HTR-8/SVneo (cell line): Measurements from ENCODE around the gene IBA57.

Experiments
- DNase-seq: peaks from one replicate; pipeline ENCODE4 v3.0.0; 2011; ENCODE audit warnings: low spot score, mixed read lengths; ENCODE audit not compliant: insufficient read length
- FAIRE-seq: peaks from 2 replicates; lab custom pipeline; 2011; peaks lifted over from hg19 to GRCh38; lab: Jason Lieb, UNC

IBA57 gene

DNA sequence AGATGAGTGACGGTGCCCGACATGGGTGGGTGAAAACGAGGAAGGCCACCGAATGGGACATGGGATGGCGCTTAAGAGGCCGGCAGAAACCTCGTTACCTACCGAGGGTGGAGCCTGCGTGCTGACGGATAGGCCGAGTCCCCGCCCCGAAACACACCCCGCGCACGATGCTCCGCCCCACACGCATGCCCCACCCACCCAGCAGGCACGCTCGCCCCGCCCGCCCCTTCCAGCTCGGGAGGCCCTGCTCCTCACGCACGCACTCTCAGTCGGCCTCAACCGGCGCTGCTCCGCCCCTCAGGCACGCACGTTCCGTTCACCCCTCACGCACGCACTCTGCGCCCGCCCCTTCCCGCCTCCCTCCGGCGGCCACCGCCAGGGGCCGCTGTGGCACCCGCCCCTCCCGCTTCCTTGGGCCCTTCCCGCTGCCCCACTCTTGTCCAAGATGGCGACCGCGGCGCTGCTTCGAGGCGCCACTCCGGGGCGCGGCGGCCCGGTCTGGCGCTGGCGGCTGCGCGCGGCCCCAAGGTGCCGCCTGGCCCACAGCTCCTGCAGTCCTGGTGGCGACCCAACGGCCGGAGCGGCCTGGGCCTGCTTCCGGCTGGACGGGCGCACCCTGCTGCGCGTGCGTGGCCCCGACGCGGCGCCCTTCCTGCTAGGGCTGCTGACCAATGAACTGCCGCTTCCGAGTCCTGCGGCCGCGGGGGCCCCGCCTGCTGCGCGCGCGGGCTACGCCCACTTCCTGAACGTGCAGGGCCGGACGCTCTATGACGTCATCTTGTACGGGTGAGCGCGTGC, at the start of gene IBA57:
IBA57 (plus strand) TSS at position 433 of the 798 bp plus-strand sequence; CDS start at position 446, 13 bp downstream.
- FAIRE-seq (peak; percentile 99), DNase-seq (peak; percentile 99)

DNA sequence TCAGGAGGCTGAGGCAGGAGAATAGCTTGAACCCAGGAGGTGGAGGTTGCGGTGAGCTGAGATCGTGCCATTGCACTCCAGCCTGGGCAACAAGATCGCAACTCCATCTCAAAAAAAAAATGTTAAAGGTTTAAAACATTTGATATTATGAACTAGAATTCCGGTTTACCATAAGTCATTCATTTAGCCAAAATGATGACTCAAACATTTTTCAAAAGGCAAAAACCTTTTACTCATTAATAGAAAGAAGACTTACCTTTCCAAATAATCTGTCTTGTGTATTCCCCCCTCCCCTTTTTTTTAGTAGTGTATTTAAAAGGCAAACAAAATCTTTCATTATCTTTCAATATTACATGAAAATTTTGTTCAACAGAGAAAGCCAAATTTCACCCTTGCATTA, 48.3 kb upstream of the IBA57 start:
- FAIRE-seq = no peak
- no peak for DNase-seq

DNA sequence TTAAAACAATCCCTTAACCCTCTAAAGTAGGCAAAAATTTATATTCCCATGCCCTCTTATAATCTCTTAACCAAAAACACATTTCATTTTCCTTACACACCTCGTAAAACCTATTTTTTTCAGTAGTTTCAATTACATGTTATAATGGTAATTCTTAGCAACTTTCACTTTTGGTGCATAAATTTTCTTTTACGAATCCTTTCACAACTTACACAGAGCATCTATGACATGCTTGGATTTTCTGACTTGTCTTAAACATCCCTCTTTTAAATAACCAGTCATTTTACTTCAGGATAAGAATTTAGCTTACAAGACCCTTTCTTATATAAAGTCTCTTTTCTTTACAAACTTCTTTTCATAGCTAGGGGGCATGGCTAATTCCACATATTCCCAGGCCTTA, 47.6 kb upstream of the IBA57 start:
- DNase-seq (no peak), FAIRE-seq (no peak)

DNA sequence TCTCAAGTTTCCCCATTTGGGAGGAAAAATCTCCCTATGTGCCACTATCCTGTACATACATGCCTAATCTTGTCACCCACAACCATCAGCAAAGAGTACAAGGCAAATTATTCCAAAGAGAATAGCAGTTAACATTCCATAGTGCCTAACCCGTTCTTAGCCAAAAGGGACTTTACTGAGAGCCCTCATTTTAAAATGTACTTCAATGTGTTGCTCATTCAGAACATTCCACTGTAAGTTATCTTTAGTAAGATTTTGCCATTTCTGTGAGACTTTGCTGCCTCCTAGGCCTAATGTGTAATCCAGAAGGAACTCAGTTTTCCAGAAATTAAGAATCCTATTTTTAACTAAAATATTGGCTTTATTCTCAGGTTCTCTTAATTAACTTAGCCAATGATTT, 45.3 kb upstream of the IBA57 start:
- DNase-seq (no peak), FAIRE-seq (no peak)

DNA sequence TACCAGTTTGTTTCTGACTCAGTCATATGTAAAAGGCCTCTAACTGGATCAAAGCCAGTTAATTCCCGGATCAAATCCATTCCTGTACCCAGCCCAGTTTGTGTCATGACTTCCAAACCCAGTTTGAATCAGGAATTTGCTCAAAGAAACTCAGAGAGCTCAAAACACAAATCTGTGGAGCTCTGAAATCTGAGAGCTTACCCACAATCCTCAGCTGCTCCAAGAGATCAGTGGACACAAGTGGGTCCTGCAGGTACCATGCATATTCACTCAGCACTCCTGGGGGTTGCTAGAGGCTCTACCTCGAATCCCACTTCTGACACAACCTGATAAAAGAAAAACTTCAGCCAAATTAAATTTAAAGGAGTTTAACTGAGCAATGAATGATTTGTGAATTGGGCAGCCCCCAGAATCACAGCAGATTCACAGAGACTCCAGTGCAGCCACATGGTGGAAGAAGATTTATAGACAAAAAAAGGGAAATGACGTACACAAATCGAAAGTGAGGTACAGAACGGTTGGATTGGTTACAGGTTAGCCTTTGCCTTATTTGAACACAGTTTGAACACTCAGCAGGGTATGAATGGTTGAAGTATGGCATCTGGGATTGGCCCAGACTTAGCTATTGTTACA, 44.6 kb upstream of the IBA57 start:
- FAIRE-seq (no peak), DNase-seq (no peak)

DNA sequence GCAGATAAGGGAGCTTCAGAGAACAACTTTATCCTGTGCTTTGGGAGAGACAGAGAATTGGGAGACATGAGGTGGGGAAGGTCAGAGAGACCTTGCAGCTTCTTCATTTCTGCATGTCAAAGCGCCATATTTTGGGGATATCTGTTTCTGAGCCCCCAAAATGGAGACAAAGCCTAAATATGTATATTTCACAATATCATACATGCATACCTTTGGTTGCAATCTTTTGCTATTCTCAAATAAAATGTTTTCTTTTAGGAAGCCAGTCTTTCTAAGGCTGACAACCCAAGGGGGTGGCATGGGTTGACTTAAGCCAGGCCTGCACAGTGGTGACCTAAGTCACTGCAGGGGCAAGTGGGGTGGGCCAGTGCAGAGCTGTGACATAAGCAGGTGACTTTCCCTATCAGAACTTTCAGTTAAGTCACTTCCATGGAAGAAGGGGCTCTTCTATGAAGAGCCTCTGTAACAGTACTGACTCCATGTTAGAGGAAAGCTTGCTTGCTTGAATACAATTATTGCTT, 42.6 kb upstream of the IBA57 start:
- DNase-seq (no peak), FAIRE-seq (no peak)

GRCh38 chr1:228123505-228123904, 42.1 kb upstream of the IBA57 start:
- DNase-seq (no peak), FAIRE-seq (no peak)

DNA sequence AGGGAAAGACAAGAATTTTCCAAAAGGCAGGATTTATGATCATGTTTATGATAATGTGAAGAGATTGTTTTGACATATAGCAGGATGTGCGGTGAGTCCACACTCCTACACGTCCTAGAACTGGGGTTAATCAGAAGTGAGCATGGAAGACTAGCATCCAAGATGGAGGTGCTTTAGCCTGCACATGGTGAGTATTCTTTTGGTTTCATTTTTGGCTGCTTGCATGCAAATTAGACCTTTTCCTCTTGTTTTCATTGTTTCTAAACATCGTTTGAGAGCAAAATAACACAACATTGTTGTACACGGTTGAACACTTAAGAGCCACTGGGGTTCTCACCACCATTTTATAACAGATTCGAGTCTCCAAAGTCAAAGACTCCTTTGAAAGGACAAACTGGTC, 40.4 kb upstream of the IBA57 start:
- no peak for FAIRE-seq
- no peak for DNase-seq

DNA sequence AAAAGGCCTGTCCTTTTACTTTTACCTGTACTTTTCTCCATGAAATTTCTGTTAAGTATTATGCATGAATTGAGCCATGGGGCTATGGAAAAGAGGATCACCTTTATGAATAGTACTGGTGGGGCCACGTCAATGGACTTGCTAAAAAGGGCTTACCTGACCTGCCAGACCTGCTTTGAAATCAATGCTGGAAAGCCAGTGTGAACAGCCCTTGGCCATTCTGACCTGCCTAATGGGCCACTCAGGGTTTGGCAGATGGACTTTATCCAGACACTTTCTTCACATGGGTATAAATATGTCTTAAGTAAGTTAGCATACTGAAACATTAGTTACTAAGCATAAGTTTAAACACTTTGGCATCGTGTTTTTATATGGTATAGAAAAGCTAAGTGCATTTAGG, 33.8 kb upstream of the IBA57 start:
- FAIRE-seq = no peak
- DNase-seq = no peak

DNA sequence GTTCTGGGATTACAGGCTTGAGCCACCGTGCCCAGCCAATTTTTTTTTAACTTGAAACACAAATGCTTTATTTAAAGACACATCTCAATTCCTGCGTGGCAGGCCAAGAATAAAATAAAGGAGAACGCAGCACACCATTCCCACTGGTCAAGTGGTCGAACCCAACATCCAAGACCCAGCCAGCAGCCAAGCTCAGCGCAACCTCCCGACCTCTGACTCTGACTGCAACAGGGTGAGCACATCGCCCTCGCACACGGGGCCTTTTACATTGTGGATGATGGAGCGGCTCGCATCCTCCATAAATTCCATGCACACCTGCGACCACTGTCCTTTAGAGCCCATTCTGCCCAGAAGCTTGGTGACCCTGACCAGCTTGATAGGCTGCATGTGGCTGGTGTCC, 31.0 kb upstream of the IBA57 start:
- DNase-seq (no peak), FAIRE-seq (no peak)

- FAIRE-seq (no peak), DNase-seq (no peak)
These were observed 28.7 kb upstream of the IBA57 start for GRCh38 chr1:228136901-228137300.

- DNase-seq (no peak), FAIRE-seq (no peak)
These were observed 26.1 kb upstream of the IBA57 start for GRCh38 chr1:228139406-228139930.

DNA sequence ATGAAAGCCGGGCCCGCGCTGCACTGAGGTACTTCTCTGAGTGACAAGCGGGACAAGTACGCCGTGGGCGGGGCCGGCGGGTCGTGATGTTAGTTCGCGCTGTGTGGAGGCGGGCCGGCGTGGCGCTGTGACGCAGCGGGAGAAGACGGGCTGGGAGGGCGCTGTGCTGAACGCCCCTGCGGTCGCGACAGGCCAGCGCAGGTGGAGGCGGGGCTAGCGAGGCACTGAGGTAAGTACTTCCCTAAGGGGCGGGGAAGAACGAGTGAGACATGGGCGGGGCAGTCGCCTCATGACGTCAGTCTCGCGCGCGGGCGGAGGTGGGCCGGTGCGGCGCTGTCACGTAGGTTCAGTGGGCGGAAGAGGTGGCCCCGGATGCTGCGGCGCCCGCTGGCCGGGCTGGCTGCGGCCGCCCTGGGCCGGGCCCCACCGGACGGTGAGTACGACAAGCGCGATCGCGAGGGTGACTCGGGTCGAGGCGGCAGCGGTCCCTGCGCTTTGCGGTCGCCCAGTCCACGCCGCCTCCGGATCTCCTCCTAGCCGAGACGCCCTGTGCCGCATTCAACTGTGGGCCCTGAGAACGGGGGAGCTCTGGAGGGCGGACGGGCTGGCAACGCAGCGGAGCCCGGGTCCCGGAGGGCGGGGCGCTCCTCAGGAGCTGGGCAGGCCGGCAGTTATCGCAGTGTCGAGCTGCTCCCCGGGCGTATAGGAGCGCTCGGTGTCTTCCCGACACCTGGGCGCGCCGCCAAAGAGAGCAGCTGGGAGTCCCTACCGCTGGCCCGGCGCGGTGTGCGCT, 25.5 kb upstream of the IBA57 start, which contains the start of gene GUK1:
GUK1 (plus strand) TSS at position 349 of the 793 bp plus-strand sequence; CDS start at position 373, 24 bp downstream.
- FAIRE-seq = peak; percentile 100
- DNase-seq = peak; percentile 95

GRCh38 chr1:228140724-228141225, 24.8 kb upstream of the IBA57 start:
- no peak for DNase-seq

DNA sequence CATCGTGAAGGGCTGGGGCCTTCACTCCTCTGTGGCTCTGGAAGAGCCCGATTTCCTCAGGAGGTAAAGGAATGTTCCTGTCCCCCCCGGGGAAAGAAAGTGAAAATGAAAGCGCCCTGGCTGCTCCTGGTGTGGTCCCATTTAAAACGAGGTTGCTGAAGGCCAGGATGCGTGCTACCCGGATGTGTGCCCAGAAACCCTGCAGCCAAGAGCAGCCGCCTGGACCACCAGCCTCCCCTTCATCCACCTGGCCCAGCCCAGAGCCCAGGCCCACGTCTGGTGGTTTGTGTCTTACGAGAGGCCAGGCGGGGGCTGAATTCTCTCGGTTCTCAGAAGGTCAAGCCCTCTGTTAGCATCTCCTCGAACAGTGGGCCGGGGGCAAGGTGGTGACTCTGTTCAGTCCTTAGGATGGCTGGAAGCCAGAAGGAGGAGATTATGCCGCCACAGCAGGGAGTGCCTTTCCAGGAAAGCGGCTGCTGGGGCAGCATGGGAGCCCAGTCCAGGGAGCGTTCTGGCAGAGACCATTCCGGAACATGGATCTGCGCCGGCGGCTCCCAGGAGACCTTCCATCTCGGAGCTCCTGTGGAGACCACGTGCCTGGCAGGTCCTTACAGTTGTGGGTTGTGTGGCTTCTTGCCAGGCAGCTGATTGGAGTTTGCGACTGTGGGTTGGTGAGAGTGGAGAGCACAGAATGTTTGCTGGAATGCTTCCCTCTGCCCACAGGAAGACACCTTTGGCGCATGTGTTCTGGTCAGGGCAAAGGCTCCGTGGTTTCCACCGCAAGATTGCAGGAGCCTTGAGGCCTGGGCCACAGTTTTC, 24.2 kb upstream of the IBA57 start:
- FAIRE-seq (no peak), DNase-seq (no peak)

More at GRCh38 chr1:228140724-228141225, 24.8 kb upstream of the IBA57 start:
- no peak for FAIRE-seq

- DNase-seq (no peak), FAIRE-seq (no peak)
These were observed 23.4 kb upstream of the IBA57 start for GRCh38 chr1:228142155-228142691.

DNA sequence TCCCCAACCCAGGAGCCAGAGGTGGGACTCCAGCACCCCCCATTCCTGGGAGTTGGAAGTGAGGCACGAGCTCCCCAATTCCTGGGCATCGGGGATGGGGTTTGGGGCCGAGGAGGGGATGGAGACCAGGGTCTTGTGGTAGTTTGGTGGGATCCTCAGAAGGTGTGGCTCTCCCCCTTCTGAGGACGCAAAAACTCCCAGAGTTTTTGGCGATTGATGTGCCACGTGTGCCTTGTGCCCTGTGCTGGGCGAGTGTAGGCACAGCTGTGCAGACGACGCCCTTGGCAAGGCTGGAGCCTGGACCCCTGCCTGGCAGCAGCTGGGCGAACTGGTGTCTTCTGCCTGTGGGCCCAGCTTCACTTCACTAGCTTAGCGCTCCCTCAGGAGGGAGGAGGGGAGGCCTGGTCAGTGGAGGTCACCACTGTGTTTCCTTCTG, 22.9 kb upstream of the IBA57 start:
- DNase-seq = no peak
- FAIRE-seq = no peak

DNA sequence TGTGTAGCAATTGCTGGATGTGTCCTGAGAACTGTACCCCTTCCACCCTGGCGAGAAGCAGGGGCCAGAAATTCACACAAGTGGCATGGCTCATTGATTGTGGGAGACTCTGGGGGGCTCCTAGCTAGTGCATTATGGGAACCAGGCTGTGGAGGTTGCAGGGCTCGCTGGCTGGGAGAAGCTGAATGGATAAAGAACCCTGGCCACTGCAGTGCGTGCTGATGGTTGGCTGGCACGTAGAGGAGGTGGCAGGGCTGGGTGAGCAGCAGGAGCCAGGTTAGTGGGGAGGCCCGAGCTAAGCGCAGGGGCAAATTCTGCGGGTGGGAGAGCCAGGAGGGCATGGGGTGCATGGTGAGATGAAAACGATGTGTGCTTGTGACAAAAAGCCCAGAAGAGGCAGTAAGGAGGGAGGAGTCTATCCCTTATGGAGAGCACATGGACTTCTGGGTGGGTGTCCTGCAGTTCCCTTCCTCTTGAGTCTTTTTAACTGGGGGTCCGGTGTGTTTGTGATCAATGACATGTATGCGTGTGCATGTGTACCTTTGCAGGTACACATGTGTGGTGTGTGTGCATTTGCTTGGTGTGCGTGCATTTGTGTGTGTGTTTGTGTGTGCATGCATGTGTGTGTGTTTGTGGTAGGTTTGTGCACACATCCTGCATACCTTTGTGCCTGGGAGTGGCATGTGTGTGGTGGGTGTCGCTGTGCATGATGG, 22.0 kb upstream of the IBA57 start:
- FAIRE-seq = peak; percentile 9
- DNase-seq = no peak
